HG02938 (cell line): Measurements from ENCODE around the gene GTF2H4.
"Not testable (repeated sequence)": the region's sequence is repeated elsewhere in the genome, so short reads cannot be mapped to it uniquely, and the experiment has no call there.

ENCODE experiments used
- ATAC-seq: cut with Tn5 transposase; IDR thresholded peaks from one replicate; pipeline ENCODE4 v1.9.1; 2021; ENCODE audit warnings: mild to moderate bottlenecking, moderate library complexity; ENCODE audit not compliant: unreplicated experiment

Gene GTF2H4

DNA sequence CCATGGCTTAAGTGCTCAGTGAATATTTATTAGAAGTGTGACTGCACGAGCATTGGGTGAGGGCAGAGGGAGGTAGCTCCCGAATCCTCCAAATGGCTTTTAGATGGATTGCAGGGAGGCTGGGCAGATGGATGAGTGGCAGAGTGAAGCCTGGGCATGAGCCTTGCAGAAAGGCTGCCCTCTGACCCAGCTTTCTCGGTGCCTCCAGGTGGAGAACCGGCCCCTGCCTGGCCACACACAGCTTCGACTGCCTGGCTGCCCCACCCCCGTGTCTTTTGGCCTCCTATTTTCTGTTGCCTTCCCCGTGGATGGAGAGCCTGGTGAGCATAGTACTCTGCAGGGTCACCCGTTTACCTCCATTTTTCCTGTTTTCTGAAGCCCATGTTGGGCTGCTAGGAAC lies 9.5 kb downstream of the GTF2H4 start:
- no peak for ATAC-seq

DNA sequence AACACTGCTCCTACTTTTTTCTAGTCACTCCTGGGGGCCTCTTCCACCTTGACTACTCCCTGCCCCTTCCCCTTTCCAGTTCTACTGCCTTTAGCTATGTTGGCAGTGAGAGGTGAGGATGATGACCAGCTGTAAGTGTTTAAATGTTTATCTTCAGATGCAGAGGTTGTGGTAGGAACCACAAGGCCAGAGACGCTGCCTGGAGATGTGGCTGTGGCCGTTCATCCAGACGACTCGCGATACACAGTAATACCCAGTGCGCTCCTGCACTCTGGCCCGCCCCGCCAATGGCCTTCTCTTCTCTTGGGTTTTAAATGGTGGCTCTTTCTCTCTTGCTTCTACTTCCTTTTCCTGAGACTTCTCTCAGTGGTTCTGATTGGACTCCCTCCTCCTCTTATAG lies 10.7 kb downstream of the GTF2H4 start:
- no peak for ATAC-seq

DNA sequence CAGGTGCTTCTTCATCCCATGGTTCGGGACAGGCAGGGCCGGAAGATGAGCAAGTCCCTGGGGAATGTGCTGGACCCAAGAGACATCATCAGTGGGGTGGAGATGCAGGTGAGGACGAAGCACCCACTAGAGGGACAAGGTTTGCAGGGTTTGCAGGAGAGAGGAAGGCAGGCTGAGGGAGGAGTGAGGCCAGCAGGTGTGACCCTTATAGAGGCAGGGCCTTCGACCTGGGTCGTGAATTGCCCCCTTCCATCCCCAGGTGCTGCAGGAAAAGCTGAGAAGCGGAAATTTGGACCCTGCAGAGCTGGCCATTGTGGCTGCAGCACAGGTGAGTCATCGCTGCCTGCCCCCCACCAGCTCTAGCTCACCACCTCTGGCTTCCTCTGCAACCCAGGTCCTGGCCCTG lies 14.4 kb downstream of the GTF2H4 start:
- no peak for ATAC-seq

- ATAC-seq = not testable (repeated sequence)
These were observed 16.1 kb downstream of the GTF2H4 start for GRCh38 chr6:30924040-30924627.

- no peak for ATAC-seq
These were observed 18.6 kb downstream of the GTF2H4 start for GRCh38 chr6:30926644-30927043.

DNA sequence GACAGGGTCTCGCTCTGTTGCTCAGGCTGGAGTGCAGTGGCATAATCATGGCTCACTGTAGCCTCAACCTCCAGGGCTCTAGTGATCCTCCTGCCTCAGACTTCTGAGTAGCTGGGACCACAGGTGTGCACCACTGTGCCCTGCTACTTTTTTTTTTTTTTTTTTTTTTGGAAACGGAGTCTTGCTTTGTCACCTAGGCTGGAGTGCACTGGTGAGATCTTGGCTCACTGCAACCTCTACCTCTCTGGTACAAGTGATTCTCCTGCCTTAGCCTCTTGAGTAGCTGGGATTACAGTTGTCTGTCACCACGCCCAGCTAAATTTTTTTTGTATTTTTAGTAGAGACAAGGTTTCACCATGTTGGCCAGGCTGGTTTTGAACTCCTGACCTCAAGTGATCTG lies 19.1 kb downstream of the GTF2H4 start:
- not testable (repeated sequence) for ATAC-seq

- ATAC-seq = no peak
These were observed 20.7 kb downstream of the GTF2H4 start for GRCh38 chr6:30928677-30929076.

GRCh38 chr6:30930506-30930905 lies 22.5 kb downstream of the GTF2H4 start:
- ATAC-seq = no peak

- ATAC-seq = no peak
These were observed 23.3 kb downstream of the GTF2H4 start for GRCh38 chr6:30931272-30931671.

DNA sequence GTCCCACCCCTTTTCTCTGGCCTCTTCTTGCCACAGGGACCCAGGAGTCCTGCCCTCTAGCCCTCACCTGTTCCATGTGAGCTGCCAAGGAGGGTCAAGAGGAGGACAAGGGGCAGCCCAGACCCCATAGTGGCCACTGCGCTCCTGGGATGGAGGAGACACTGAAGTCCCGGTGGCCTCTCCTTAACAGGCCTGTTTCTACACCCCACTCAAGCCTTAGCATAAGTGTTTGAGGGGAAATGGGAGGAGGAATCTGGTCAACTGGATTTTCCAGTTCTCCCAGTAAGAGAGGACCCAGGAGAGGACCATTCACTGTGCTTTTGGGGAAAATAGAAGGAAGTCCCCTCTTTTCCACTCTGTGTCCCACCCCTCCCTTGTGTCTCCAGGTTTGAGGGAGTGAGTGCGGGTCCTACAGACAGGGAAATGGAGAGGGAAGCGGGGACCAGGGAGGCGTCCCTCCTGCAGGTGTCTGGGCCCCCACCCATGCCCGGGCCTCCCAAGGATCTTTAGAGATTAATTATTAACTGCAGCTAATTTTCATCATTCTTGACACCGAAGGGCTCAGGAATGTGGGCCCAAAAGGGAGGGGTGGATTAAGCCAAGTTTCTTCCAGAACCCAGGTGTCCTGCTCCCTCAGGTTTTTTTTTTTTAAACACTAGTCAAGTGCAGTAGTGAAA lies 24.1 kb downstream of the GTF2H4 start, which contains the start of gene SFTA2:
Gene SFTA2, minus strand, starts transcription at position 202 of the 677 bp plus-strand sequence. Its CDS starts 74 bp downstream, at position 128.
- no peak for ATAC-seq

- ATAC-seq = no peak
These were observed 24.8 kb downstream of the GTF2H4 start for GRCh38 chr6:30932665-30933365.

- no peak for ATAC-seq
These were observed 27.0 kb downstream of the GTF2H4 start for GRCh38 chr6:30935018-30935417.

GRCh38 chr6:30937265-30937664 lies 29.3 kb downstream of the GTF2H4 start:
- no peak for ATAC-seq

GRCh38 chr6:30938730-30939129 lies 30.7 kb downstream of the GTF2H4 start:
- no peak for ATAC-seq

GRCh38 chr6:30939473-30939872 lies 31.5 kb downstream of the GTF2H4 start:
- ATAC-seq = no peak

DNA sequence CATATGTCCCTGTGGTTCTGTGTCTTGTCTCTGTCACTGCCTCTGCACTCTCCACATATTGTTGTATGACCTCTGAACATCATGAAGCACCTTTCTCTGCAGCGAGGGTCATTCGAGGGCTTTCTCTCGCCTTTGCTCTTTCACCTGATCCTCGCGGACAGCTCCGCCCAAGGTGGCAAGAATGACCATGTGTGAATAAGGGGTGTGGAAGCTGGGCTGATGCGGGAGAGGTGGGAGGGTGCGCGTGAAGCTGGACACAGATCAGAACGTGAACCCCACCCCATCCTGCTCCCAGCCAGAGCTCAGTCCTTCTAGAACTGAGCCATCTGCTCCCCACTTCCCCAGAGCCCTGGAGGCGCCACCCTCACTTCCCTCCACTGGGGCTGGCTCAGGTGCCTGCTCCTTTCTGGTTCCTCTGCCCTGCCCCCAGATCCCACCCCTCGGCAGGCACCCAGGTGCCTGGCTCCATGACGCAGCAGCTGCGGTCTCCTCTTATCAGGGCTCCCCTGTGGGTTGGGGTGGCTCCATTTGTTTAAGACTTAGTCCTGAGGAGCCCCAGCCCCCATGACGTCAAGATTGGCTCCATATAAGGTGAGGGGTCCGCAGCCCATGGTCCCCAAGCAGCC lies 32.5 kb downstream of the GTF2H4 start, which contains the start of gene MUCL3:
Gene MUCL3, plus strand, starts transcription at position 613 of the 626 bp plus-strand sequence. CDS start 27 bp downstream, outside the sequence.
- ATAC-seq = no peak

DNA sequence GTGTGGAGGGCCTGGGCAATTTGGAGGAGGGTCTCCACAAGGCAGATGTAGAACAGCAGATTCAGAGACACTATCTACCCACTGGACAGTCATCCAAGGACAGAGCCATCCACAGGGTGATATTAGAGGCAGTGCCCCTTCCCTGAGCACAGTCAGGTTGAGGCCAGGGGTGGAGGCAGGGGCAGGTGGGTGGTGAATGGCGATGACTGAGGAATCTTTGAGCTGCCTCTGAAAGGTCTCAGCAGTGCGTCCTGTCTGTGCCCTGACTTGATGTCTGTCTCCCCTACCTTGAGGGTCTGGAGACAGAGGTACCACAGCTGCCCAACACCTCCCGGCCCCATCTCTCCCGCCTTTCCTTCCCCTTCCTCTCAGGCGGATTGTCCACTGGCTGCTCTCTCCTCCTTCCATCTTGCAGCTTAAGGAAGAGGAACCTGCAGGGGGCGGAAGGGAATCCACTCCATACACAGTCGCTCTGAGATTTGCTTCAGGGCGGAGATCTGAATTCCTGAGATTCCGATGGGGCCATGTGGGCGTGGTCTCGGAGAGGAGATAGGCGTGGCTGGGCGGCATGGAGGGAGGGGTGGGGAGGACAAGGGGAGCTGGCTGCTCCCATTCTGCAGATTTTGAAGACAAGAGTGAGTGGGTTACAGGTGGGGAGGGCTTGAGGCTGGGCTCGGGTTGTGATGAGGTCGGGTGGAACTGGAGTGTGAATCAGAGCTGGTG lies 34.5 kb downstream of the GTF2H4 start:
- ATAC-seq = no peak

GRCh38 chr6:30944051-30944450 lies 36.0 kb downstream of the GTF2H4 start:
- ATAC-seq = no peak

DNA sequence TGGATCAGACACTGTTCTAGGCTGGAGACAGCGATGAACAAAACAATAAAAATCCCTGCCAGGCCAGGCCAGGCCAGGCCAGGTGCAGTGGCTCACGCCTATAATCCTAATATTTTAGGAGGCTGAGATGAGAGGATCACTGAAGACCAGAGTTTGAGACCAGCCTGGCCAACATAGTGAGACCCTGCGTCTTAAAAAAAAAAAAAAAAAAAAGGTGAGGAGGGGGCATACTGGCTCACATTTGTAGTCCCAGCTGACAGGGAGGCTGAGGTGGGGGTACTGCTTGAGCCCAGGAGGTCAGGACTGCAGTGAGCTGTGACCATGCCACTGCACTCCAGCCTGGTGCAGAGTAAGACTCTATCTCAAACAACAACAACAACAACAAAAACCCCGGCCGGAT lies 37.3 kb downstream of the GTF2H4 start:
- no peak for ATAC-seq

DNA sequence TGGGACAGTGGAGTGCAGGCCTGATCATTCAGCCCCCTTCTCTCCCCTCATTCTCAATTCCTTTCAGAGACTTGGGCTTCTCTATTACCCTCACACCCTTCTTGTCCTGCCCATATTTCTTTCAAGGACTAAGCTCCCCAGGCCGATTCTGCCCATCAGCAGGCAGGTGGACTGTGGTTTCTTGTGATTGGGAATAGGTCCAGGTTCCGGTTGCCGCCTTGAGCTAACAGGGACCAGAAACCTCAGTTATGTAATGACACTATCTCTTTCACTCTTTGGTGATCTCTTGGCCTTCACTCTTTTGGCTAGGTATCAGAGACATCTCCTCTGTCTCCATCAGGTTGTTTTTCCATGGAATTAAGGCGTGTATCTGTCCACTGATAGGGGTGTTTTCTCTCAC lies 39.2 kb downstream of the GTF2H4 start:
- no peak for ATAC-seq

DNA sequence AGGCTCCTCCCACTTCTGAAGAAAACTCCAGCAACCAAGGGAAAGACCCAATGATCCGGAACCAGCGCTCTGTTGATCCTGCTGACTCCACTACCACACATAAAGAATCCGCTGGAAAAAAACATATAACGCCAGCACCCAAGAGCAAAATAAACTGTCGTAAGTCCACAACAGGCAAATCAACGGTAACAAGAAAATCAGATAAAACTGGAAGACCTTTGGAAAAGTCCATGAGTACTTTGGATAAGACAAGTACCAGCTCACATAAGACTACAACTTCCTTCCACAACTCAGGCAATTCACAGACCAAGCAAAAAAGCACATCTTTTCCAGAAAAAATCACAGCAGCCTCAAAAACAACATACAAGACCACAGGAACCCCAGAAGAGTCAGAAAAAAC lies 40.8 kb downstream of the GTF2H4 start:
- no peak for ATAC-seq
